Suprapubic skin (tissue), 4 donors: Measurements from ENCODE around the gene TNFAIP2. TPM values are rescaled to one million over a fixed set of nuclear protein-coding genes. Genes with fewer than 3 reads are reported as not detected.

Experiments used
- DNase-seq, 2 donors: peaks; one replicate each; pipeline ENCODE4 v3.0.0-alpha.2; 2019; ENCODE audit warnings: low spot score in 2 of 2
- H3K27ac ChIP-seq: fragments of 200-600 bp; sonication (generic); one replicate; pipeline ENCODE4 v1.5.1; 2019
- H3K27me3 ChIP-seq: fragments of 200-600 bp; sonication (generic); one replicate; pipeline ENCODE4 v1.5.1; 2019
- H3K36me3 ChIP-seq: fragments of 200-600 bp; sonication (generic); one replicate; pipeline ENCODE4 v1.5.1; 2019
- H3K4me1 ChIP-seq: fragments of 200-600 bp; sonication (generic); one replicate; pipeline ENCODE4 v1.5.1; 2019
- H3K4me3 ChIP-seq: fragments of 200-600 bp; sonication (generic); one replicate; pipeline ENCODE4 v1.5.1; 2019; ENCODE audit warnings: mild to moderate bottlenecking
- H3K9me3 ChIP-seq: fragments of 200-600 bp; sonication (generic); one replicate; pipeline ENCODE4 v1.5.1; 2019
- EP300 ChIP-seq: sonication (generic); formaldehyde crosslinking; IDR thresholded peaks from one replicate; pipeline ENCODE4 v1.6.1; 2017; ENCODE audit warnings: antibody characterized with exemption
- POLR2A ChIP-seq, 2 donors: fragments of 450-650 bp; IDR thresholded peaks; one replicate each; pipeline ENCODE4 v1.6.1; 2017; ENCODE audit warnings: antibody characterized with exemption in 2 of 2, mild to moderate bottlenecking in 2 of 2, moderate library complexity in 2 of 2
- POLR2AphosphoS5 ChIP-seq, 3 donors: sonication (generic); formaldehyde crosslinking; IDR thresholded peaks; one replicate each; pipeline ENCODE4 v1.6.1; 2017; ENCODE audit warnings: antibody characterized with exemption in 3 of 3
- WGBS: methylation state at CpG from one replicate; pipeline ENCODE4 v1.1.5; 2018; 5-methylcytosine and 5-hydroxymethylcytosine counted together
- total RNA-seq, 4 donors: library from RNA; depleted of rRNA; stranded (reverse); fragments of >200 nt; gene quantifications; one replicate each; pipeline ENCODE4 v1.1.0, GENCODE V29; 2016
- TF ChIP-seq, protein P1 (sequence below), 2 donors: fragments of 200-600 bp in 1 of 2; fragments of 450-650 bp in 1 of 2; sonication (generic) in 1 of 2; IDR thresholded peaks; one replicate each; pipeline ENCODE4 v1.5.1; 2016 to 2019; ENCODE audit warnings: antibody characterized with exemption in 2 of 2, mild to moderate bottlenecking in 1 of 2, moderate library complexity in 1 of 2

Gene TNFAIP2
- total RNA-seq, 4 donors from 2014 or later = 11.9 to 23.3 (median 16.4) TPM

DNA sequence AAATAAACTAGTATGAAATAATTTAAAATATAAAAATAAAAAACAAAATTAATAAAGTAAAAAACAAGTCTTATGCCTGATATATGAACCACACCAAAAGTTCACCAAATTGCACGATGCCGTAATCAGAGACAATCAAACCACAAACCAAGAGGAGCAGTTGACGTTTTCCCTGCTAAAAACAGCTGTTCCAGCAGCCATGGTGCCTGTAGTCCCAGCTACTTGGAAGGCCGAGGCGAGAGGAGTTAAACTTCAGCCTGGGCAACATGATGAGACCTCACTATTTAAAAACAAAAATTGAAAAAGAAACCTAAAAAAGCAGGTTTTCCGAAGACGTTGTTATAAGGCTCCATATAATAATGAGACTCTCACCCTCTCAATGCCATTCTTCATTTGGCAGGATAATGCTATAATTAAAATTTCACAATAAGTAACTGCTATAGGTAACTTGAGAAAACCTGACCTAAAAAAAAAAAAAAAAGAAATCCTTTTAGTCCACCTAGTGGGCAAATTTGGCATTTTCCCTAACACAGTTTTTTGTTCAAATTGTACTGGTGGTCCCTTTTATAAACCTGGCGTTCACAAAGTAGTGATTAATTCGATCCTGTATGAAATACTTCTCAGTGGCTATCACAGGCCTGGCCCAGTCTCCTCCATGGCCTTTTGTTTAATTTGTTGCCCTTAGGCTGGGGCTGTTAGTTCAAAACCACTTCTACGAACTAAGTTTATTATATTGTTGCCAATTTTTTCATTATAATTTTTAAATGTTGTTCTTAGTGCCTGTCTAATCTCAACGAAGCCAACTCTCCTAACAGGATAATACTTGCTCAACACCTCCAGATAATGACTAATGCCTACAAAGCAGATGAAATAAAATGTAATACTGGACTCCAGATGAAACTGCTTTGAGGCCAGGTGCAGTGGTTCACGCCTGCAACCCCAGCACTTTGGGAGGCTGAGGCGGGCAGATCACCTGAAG is 62.1 kb downstream of the TNFAIP2 start:
- no peak for DNase-seq

DNA sequence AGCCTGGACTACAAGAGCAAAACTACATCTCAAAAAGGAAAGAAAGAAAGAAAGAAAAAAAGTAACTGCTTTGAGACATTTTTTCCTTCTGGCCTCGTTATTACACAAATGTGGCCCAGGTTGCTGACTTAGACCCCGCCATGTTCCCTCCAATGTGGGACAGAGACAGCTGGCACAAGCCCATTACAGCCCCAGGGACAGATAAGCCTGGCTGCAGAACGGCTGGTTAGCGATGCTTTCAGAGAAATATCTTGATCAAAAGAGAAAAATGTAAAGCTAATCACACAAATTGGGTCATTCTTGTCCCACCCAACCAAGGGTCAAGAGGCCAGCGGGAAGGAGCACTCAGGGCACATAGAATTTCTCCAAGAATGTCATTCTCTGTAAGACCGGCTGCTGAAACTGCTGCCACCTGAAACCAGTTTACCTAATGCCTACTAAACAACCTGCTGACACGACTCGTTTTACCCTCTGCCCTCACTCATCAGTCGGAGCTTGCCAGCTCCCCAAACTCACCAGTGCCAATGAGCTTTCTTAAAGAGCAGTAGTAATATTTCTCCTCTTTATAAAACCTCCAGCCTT is 63.1 kb downstream of the TNFAIP2 start:
- 48% methylated on average over 9 of the region's 9 CpGs for WGBS
- no peaks in the 10 kb centered on the region for H3K9me3 ChIP-seq
- peaks cover 10% of the 10 kb centered on the region for H3K27me3 ChIP-seq
- no peaks in the 10 kb centered on the region for H3K36me3 ChIP-seq
- DNase-seq = peak in 1 of 2 donors; percentile 22
- H3K27ac ChIP-seq = no peak overlapping the region
- peaks cover 28% of the 10 kb centered on the region for H3K4me1 ChIP-seq
- TF ChIP-seq, protein P1, sequence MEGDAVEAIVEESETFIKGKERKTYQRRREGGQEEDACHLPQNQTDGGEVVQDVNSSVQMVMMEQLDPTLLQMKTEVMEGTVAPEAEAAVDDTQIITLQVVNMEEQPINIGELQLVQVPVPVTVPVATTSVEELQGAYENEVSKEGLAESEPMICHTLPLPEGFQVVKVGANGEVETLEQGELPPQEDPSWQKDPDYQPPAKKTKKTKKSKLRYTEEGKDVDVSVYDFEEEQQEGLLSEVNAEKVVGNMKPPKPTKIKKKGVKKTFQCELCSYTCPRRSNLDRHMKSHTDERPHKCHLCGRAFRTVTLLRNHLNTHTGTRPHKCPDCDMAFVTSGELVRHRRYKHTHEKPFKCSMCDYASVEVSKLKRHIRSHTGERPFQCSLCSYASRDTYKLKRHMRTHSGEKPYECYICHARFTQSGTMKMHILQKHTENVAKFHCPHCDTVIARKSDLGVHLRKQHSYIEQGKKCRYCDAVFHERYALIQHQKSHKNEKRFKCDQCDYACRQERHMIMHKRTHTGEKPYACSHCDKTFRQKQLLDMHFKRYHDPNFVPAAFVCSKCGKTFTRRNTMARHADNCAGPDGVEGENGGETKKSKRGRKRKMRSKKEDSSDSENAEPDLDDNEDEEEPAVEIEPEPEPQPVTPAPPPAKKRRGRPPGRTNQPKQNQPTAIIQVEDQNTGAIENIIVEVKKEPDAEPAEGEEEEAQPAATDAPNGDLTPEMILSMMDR (IDR thresholded peaks at IDR 0.05) = no peak
- TF ChIP-seq POLR2A (IDR thresholded peaks at IDR 0.05) (no peak), EP300 (no peak), POLR2AphosphoS5 (IDR thresholded peaks at IDR 0.05) (no peak)
- no peak overlapping the region for H3K4me3 ChIP-seq

More for the DNA sequence above, 62.1 kb downstream of the TNFAIP2 start:
- Histone ChIP-seq H3K4me3 (no peak overlapping the region), H3K9me3 (no peaks in the 10 kb centered on the region), H3K27me3 (peaks cover 10% of the 10 kb centered on the region), H3K4me1 (peaks cover 28% of the 10 kb centered on the region), H3K27ac (no peak overlapping the region), H3K36me3 (no peaks in the 10 kb centered on the region)
- WGBS = 34% methylated on average over 13 of the region's 13 CpGs
- TF ChIP-seq EP300 (no peak), POLR2AphosphoS5 (IDR thresholded peaks at IDR 0.05) (no peak), POLR2A (IDR thresholded peaks at IDR 0.05) (no peak)
- TF ChIP-seq, protein P1 (IDR thresholded peaks at IDR 0.05) = peak; percentile 43 to 65

Other genes starting within 250 kb of the TNFAIP2 start
- gene AMN, start 200.8 kb upstream of the TNFAIP2 start, total RNA-seq = 10 to 100 TPM; 10.6 to 11.8 (median 11.1) TPM
- 100 to 1,000 TPM; 105 to 178 (median 107) TPM for gene CDC42BPB, start 65.9 kb upstream of the TNFAIP2 start, total RNA-seq
- gene LBHD2, start 39.3 kb upstream of the TNFAIP2 start, total RNA-seq = not detected
- 1 to 10 TPM in 1 of 4 donors, not detected in 3; 1.5 TPM for gene EXOC3L4, start 28.7 kb upstream of the TNFAIP2 start, total RNA-seq
- gene EIF5, start 210.8 kb downstream of the TNFAIP2 start, total RNA-seq = 100 to 1,000 TPM; 167 to 241 (median 194) TPM